HS-27A (cell line): Measurements from ENCODE around the gene B4GALNT4.
"Not testable (repeated sequence)": the region's sequence is repeated elsewhere in the genome, so short reads cannot be mapped to it uniquely, and the experiment has no call there.

Experiments
- DNase-seq: peaks from one replicate; pipeline ENCODE4 v3.0.0-alpha.2; 2012; ENCODE audit warnings: low read depth, missing footprints

Gene B4GALNT4

GRCh38 chr11:369336-370018 is at the start of gene B4GALNT4:
TSS of gene B4GALNT4 (plus strand) at chr11:369499. CDS start at chr11:369804, 305 bp downstream.
- DNase-seq: no peak

- not testable (repeated sequence) for DNase-seq
These were observed 49.4 kb upstream of the B4GALNT4 start for GRCh38 chr11:319888-320273.

GRCh38 chr11:324156-324555 is 45.1 kb upstream of the B4GALNT4 start:
- no peak for DNase-seq

GRCh38 chr11:324593-325517 is 44.4 kb upstream of the B4GALNT4 start:
- DNase-seq: not testable (repeated sequence)

GRCh38 chr11:325796-326591 is 43.3 kb upstream of the B4GALNT4 start:
- no peak for DNase-seq

GRCh38 chr11:326592-326841 is 42.8 kb upstream of the B4GALNT4 start:
- no peak for DNase-seq

GRCh38 chr11:326842-327580 is 42.3 kb upstream of the B4GALNT4 start:
- DNase-seq: no peak

GRCh38 chr11:327581-327923 is 41.7 kb upstream of the B4GALNT4 start:
- no peak for DNase-seq

GRCh38 chr11:328012-328411 is 41.3 kb upstream of the B4GALNT4 start:
- DNase-seq: no peak

- not testable (repeated sequence) for DNase-seq
These were observed 40.7 kb upstream of the B4GALNT4 start for GRCh38 chr11:328516-329100.

GRCh38 chr11:329886-330253 is 39.4 kb upstream of the B4GALNT4 start:
- DNase-seq: no peak

- DNase-seq: no peak
These were observed 39.0 kb upstream of the B4GALNT4 start for GRCh38 chr11:330307-330693.

- no peak for DNase-seq
These were observed 38.5 kb upstream of the B4GALNT4 start for GRCh38 chr11:330694-331357.

GRCh38 chr11:331358-332060 is 37.8 kb upstream of the B4GALNT4 start:
- no peak for DNase-seq

- no peak for DNase-seq
These were observed 36.4 kb upstream of the B4GALNT4 start for GRCh38 chr11:332651-333480.

- not testable (repeated sequence) for DNase-seq
These were observed 35.6 kb upstream of the B4GALNT4 start for GRCh38 chr11:333616-334263.

- no peak for DNase-seq
These were observed 34.9 kb upstream of the B4GALNT4 start for GRCh38 chr11:334264-334994.
